ENCODE results near the gene CALN1. TPM values are rescaled to one million over a fixed set of nuclear protein-coding genes. Genes with fewer than 3 reads are reported as not detected.

Gene CALN1
- total RNA-seq, 1 experiment from 2014 or later, result 0.05 TPM

- TF ChIP-seq REST (IDR thresholded peaks at IDR 0.05; ENCODE audit: insufficient read depth in 1 of 2, low read depth in 2 of 2, low read length in 1 of 2) (no peak), TCF7L2 (IDR thresholded peaks at IDR 0.05; ENCODE audit: low read depth, low read length) (no peak), CTCF (IDR thresholded peaks at IDR 0.05) (no peak), SIN3A (IDR thresholded peaks at IDR 0.05; ENCODE audit: borderline replicate concordance, insufficient read depth, low read depth, low read length) (no peak), POLR2AphosphoS5 (IDR thresholded peaks at IDR 0.05; ENCODE audit: low read depth, low read length) (no peak)
- Histone ChIP-seq H3K4me3 (ENCODE audit: low read depth in 2 of 2, low read length in 2 of 2) (no peak overlapping the region), H3K36me3 (ENCODE audit: control insufficient read depth, insufficient read depth, low read length) (no peaks in the 10 kb centered on the region), H3K4me1 (ENCODE audit: control insufficient read depth, insufficient read depth, low read length) (no peaks in the 10 kb centered on the region), H3K27ac (ENCODE audit: low read length) (no peak overlapping the region), H3K9me3 (ENCODE audit: control insufficient read depth, insufficient read depth, low read depth, low read length) (no peaks in the 10 kb centered on the region), H3K27me3 (ENCODE audit: control insufficient read depth, insufficient read depth, low read length) (no peaks in the 10 kb centered on the region)
- ATAC-seq (no peak), DNase-seq (ENCODE audit: low read depth, low spot score) (no peak)
- in situ Hi-C loops (cut with HindIII; ENCODE audit: low pct_unique_long_range_greater_than_20kb, low sequenced_read_pairs) (no loop called here), intact Hi-C loops (cut with micrococcal nuclease; ENCODE audit: unreplicated experiment) (no loop called here)
- CTCF ChIA-PET, result no interaction called here
- POLR2A ChIA-PET, result no interaction called here
- BruUV-seq (replicated peaks), result no TSS peak
Observed at GRCh38 chr7:72415586-72415985, 3.4 kb upstream of the CALN1 start.

GRCh38 chr7:72413886-72414285, 1.7 kb upstream of the CALN1 start:
- in situ Hi-C loops (cut with HindIII; ENCODE audit: low pct_unique_long_range_greater_than_20kb, low sequenced_read_pairs) (no loop called here), intact Hi-C loops (cut with micrococcal nuclease; ENCODE audit: unreplicated experiment) (no loop called here)
- Histone ChIP-seq H3K27me3 (ENCODE audit: control insufficient read depth, insufficient read depth, low read length) (no peaks in the 10 kb centered on the region), H3K9me3 (ENCODE audit: control insufficient read depth, insufficient read depth, low read depth, low read length) (no peaks in the 10 kb centered on the region), H3K4me1 (ENCODE audit: control insufficient read depth, insufficient read depth, low read length) (no peaks in the 10 kb centered on the region), H3K4me3 (ENCODE audit: low read depth in 2 of 2, low read length in 2 of 2) (no peak overlapping the region), H3K36me3 (ENCODE audit: control insufficient read depth, insufficient read depth, low read length) (no peaks in the 10 kb centered on the region), H3K27ac (ENCODE audit: low read length) (no peak overlapping the region)
- DNase-seq (ENCODE audit: low read depth, low spot score), result no peak
- ChIA-PET CTCF (no interaction called here), POLR2A (no interaction called here)
- no TSS peak for BruUV-seq (replicated peaks)
- no peak for ATAC-seq
- TF ChIP-seq SIN3A (IDR thresholded peaks at IDR 0.05; ENCODE audit: borderline replicate concordance, insufficient read depth, low read depth, low read length), result no peak
- no peak for TF ChIP-seq CTCF (IDR thresholded peaks at IDR 0.05)
- TF ChIP-seq TCF7L2 (IDR thresholded peaks at IDR 0.05; ENCODE audit: low read depth, low read length), result no peak
- TF ChIP-seq REST (IDR thresholded peaks at IDR 0.05; ENCODE audit: insufficient read depth in 1 of 2, low read depth in 2 of 2, low read length in 1 of 2), result no peak
- TF ChIP-seq POLR2AphosphoS5 (IDR thresholded peaks at IDR 0.05; ENCODE audit: low read depth, low read length), result no peak

Data from Panc1 (cell line).